Activated effector memory CD4-positive, alpha-beta T cell treated with Interleukin-2 at 50 U/mL for 16 hours (primary cell): ENCODE measurements around the gene IL22RA2.

Source experiments
- DNase-seq: peaks from one replicate; pipeline ENCODE4 v3.0.0-alpha.2; 2020

Gene IL22RA2

DNA sequence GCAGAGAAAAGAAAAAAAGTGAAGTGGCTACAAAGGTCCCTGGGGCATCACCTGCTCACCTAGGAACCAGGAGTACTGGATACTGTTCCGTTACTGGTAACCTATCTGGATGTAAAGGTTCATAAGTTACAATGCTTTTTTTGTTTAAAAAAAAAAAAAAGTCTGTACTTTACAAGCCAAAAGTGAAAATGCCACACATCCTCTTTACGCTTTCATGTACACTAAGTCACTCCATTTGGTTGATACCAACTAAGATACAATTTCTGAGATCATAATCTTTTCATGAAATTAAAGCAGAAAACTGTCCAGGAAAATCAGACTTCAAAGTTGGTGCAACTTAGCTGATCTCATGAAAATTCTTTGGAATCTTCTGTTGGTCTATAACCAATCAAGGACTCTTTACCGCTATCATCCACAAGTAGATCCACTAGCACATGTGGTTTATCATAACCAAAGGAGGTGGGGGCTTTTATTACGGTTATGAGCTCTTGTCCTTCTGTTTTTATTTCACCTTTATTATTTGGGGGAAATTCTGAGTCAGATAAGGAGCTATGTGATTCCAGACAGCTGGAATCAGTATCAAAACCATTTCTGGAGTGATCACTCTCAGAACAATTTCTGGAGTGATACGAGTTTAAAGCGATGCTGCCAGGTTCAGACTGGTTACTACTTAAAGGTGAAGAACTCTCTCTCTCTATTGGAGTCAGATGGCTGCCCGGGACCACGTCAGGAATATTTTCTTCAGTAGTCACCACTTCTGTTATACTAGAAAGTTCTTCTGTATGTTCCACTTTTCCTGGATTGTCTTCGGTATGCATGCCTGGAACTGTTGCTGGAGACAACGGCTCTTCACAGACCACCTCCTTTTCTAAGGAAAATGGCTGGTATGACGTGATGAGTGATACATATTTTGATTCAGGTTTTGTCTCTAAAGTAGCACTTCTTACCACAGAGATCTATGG is 24.5 kb upstream of the IL22RA2 start:
- DNase-seq = no peak

DNA sequence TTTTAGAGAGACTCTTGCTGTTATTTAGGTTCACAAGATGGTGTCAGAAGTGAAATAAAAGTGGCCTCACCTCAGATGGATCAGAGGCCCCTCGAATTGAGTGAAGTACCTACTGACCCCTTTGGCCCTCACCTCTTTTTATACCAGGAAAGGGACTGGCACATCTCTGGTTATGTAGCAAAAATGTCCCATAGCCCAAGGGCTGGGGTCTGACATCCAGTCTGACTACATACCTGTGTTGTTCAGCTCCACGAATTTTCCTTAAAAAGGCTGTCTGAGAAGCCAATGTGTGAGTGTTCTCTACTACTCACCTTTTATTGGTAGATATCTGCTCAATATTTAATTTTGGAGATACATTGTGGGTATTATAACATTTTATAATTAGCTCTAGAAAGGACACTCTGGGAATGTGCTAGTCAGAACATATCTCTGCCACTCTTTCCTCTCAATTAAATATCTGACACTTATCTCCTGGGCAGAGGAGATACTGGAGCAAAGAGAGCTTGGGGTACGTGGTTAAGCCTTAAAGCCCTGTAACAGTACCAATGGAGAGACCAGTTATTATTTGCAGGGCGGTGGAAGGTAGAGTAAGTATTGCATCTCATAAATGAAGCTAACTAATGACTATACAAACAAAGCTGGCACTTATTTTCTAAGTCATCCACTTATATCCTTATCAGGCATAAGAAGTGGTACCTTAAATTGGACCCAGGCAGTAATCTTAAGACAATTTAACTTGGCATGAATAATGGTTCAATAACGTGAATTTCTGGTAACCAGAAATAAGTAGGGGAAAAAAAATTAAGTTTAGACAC is 20.0 kb upstream of the IL22RA2 start:
- DNase-seq = no peak

DNA sequence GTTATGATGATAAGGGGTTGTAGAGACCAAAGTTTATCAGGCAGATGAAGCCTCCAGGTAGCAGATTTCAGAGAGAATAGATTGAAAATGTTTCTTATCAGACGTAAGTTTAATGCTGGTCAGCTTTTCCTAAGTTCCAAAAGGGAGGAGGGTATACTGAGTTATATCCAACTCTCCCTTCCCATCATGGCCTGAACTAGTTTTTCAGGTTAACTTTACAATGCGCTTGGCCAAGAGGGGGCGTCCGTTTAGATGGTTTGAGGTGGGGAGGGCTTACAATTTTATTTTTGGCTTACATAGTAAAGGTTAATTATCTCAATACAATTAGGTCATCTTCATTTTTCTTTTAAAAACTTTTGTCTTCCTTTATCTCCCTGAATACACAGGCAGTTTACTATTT is 19.4 kb upstream of the IL22RA2 start:
- DNase-seq = no peak

DNA sequence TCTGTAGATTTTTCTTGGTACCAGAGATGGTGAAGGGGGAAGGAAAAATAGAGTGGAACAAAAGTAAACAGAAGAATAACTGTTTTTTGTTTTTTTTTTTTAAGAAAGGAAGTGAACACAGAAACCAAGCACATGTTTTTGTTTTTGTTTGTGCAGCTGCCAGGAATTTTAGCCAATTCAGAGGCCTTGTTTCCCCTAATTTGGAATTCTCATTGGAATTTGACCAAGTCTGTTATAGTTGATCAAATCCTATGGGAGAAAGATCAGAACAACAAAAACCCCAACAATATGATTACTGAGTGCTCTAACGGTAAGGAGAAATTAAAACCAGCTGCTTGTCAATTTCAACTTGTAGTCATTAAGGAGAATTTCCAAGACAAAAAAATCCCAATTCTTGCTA is 18.2 kb upstream of the IL22RA2 start:
- no peak for DNase-seq

DNA sequence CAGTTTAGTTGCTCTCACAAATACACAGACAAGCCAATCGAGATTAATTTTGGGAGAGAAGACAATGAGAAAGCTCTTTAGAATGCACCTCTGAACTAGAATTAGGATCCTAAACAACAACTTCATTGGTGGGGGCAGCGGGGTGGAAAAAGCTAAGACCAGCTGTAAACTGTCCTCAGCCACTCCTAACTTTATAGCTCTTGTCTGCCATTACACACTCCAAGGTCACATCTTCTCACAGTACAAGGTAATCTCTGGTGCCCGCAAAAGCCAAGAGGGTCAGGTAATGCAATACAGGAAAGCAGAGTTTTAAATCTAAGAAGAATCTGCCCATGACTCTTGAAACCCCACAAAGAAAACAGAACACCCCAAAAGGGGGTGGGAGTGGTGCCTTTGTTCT is 17.8 kb upstream of the IL22RA2 start:
- no peak for DNase-seq

DNA sequence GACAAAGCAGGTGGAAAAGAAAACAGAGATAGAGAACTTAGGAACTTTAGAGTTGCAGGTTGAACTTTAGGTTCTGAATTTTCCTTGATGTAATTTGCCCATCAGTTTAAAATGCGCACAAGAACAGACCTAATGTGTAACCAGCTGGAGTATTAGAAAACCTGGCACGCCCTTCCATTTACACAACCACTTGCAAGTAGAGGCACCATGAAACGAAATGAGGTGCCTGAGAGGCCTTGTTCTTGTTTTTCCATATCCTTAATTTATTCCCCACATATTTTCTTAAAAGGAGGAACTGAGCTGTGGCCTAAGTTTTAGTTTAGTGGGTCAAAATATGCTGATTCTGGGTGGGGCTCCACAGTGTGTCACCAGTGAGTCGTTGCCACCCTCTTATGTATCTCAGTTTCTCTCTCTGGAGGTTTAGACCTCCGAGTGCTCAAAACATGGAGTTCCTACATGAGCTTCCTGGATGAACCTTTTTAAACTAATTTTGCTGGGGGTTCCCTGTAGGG is 17.2 kb upstream of the IL22RA2 start:
- DNase-seq = no peak

DNA sequence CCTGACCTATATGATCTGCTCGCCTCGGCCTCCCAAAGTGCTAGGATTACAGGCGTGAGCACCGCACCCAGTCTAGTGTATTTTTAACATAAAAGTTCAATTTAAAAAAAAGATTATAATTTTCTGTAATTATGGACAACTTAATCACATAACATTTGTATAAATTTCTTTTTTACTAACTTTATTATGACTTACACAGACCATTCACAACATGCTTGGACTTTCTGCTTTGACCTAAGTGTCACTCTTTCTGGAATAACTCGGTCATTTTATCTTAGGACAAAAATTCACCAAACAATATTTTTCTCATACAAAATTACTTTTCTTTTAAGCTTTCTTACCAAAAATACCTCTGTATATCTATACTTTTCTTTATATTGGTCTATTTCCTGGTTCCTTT is 15.4 kb upstream of the IL22RA2 start:
- DNase-seq = no peak

DNA sequence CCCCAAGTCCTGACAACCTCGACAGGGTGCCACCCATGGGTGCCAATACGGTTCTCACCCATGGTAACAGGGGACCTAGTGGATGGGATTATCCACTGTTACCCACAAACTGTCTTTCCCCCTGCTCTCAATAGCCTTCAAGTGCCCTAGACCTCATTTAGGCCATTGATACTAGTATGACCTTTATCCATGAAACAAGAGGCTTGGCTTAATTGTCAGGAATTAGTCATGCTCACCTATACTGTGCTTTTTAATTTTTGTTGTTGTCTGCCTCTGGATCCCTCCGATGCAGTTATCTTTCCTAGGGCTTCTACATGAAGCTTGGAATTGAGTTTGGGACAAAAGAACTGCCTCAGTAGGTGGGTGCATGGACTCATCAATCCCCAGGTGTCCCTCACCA is 11.8 kb upstream of the IL22RA2 start:
- DNase-seq = no peak

DNA sequence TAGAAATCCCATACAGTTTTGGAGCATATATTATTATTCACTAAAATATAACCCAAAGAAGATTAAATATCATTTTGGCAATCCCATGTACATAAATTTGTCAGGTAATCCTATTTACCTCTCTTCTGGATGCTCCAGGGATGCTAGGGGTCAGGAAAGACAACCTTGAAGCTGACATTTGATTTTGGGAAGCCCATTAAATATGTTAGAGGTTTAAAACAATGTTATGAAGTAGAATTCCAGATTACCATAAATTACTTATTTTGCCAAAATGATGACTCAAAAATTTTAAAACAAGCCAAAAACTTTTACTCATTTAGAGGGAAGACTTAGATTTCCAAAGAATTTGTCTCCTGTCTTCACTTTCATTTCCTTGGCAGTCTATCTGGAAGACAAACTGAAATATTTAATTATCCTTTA is 9.2 kb upstream of the IL22RA2 start:
- no peak for DNase-seq

DNA sequence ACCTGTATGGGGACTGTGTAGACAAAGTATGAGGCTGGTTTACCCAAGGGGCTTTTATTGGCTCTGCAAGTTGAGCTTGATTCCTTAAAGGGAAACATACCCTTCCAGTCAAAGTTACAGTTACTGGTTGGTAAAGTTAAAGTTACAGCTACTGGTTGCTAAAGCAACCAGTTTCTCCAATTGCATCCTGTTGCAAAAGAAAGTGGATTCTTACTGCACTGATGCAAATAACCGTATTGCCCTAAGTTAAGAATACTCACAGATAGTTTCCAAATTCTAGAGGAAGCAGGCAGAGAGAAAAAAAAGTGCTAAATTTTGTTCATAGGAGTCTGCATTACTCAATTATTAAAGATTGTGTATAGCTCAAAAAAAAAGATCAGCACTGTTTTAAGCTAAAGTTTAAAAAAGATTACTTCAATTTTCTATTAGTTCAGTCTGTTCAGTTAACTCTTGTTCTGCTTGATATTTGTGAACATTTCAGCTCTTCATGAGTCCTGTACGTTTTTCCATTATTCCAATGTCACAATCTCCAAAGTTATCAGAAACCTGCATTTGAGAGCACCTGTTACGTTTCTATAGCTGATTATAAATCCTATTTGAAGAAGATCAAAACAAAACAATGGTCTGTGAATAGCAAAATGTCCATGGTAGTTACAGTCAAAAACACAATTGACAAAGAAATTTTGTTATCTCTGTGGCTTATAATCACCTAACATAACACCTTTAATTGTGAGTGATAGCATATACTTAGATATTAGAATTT is 8.6 kb upstream of the IL22RA2 start:
- no peak for DNase-seq

DNA sequence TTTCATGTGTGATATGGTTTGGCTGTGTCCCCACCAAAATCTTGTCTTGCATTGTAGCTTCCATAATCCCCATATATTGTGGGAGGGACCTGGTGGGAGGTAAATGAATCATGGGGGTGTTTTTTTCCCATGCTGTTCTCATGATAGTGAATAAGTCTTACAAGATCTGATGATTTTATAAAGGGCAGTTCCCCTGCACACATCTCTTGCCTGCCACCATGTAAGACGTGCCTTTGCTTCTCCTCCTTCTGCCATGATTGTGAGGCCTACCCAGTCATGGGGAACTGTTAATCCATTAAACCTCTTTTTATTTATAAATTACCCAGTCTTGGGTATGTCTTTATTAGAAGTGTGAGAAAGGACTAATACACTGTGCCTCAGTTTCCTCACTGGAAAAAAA is 4.2 kb upstream of the IL22RA2 start:
- no peak for DNase-seq

DNA sequence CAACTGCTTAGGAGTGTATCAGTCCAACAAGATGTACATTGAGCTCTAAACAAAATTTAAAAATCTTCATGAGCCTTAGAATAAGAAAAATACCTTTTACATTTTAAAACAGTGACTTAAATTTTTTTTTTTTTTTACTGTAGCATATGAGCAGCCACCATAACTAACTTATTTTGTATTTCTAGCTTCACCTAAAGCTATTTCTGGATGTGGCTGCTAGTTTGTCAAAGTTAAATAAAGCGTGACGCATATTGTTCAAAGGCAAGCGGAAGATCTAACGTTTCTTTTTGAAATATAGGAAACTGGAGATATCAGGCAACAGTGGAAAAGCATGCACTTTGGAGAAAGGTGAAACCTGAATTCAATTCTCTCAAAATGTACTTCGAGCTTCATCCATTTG is 3.3 kb upstream of the IL22RA2 start:
- no peak for DNase-seq

DNA sequence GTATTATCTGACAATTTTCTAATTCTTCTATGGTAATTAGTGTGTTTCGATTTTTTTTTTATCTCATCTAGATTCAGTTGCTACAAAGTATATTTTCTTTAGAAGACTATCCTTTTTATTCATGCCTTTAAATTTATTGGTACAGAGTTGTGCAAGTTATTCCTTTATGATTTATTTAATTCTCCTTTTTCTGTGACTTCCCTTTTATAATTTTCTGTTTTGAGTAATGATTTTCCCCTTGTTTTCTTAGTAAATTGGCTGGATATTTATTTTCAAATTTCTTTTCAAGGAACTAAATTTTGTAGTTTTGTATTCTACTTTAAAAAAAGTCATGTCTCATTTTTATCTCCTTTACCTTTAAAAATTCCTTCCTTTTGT is 2.4 kb upstream of the IL22RA2 start:
- DNase-seq = no peak

DNA sequence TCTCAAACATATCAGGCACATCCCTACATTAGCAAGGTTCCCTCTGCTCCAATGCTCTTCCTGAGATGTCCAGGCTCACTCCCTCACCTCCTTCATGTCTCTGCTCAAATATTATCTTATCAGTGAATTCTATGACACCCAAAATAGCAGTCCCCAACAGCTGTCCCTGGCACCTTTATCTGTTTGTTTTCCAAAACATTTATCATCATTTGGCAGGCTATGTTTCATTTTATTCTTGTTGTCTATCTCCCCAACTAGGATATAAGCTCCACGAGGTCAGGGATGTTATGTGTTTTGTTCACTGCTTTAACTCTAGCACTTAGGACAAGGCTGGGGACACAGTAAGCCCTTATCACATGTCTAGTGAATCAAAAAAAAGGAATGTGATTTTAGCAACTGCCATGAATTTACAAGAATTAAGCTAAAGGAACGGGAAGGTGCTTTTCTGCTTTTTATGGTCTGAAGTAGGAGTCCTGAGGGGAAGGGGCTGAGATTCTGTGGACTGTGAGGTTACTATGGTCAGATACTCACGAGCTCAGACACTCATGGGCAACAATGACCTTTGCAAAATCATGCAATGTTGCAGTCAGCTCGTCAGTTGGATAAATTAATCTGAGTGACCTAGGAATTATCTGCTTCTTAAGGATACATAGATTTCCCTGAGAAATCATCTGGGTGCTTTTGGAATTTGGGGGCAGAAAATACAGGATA is 1.9 kb upstream of the IL22RA2 start:
- DNase-seq = no peak

DNA sequence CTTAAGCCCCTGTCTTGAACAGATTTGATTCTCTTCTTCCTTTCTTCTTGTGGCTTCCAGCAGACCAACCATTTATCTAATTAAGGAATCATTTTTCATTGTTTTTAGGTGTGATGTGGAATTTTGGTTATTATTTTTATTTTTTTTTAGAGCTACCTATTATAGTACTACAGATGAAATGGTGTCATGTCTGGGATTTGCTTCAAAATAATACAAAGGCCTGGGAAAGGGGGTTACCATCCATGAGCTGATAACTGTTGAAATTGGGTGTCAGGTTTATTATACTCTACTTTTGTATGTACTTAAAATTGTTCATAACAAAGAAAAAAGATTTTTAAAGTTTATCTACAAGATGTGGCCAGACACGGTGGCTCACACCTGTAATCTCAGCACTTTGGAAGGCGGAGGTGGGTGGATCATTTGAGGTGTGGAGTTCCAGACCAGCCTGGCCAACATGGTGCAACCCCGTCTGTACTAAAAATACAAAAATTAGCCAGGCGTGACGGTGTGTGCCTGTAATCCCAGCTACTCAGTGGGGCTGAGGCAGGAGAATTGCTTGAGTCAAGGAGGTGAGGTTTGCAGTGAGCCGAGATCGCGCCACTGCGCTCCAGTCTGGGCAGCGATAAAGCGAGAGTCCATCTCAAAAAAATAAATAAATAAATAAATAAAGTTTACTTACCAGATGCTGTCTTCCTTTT is 561 bp downstream of the IL22RA2 start:
- DNase-seq = no peak

DNA sequence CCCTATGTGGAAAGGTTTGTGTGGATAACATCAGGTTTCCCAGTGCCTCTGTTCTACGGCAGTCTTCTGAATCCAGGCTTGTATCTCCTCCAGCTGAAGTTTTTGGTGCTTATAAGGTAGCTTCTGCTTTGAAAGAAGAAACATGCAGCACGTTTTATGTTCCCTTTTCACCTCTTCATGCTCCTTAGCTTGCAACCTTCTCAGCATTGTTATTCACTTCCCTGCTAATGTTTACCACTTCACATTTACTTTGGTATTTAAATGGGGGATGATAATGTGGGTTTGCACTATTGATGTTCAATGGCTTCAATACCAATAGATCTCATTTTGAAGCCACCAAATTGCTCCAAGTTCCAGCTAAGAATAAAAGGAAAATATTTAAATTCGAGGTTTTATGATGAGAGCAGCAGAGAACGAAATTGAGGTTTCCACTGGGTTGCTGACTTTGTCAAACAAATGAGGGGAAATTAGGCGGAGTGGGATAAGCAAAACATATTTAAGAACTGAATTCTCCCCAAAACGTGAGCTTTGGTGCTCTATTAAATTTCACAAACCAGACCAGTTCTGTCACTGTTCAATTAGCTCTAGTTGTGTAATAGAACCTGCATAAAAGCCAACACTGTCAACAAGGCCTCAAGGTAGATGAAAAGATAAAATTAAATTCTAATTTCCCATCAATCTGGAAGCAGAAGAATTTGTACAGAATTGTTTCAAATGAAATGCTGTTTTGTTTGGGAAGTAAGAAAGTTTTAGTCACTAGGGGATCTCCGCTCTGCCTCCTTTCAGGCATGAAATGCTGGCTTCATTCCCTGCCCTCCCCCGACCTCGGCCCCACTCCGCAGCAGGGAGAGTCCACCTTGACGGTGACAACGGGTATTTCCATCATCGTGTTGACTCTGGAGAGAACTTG is 1.4 kb downstream of the IL22RA2 start:
- DNase-seq = no peak

DNA sequence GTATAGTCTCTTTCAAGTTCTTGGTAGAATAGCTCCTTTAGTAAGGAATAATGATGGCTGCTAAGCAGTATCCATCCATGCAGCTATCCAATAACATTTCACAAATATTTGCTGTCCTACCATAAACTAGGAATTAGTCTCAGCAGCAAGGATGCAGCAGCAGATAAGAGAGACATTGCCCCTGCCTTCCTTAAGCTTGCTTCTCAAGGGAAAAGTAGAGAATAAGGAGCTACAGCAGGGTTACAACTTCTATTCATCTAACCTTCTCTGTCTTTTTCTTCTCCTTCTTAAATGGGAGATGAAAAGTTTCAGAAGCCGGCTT is 2.4 kb downstream of the IL22RA2 start:
- no peak for DNase-seq

DNA sequence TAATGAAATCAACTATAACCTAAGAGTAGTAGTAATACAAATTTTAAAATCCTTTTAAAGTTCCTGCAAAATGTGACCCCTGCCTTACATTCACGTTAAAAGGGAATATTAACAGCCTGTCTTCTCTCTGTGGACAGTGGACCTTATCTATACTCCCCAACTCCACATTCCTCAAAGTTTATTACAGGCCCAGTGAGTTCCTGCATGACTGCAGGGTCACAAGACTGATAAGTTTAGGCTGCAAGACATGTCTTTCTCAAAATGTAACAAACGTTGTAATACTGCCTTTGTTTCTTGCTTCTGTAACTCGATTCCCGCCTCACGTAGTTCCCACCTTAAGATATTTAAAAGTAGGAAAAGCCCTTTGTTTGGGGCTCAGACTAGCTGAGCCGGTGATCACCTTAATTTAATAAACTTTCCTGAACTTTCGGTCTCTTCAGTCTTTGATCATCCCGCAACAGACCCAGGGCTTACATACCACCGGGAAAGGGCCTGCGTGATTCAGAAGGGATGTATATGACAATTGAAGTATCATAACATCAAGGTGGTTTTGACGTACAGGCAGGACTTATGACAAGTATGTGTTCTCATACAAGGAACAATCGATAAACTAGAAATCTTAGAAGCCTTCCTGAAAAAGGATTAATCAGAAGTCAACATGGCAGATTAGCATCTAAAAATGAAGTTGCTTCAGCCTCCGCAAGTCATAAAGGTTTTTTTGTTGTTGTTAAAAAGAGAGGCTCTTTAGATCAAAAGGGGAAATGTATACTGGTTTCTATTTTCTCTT is 3.0 kb downstream of the IL22RA2 start:
- no peak for DNase-seq

DNA sequence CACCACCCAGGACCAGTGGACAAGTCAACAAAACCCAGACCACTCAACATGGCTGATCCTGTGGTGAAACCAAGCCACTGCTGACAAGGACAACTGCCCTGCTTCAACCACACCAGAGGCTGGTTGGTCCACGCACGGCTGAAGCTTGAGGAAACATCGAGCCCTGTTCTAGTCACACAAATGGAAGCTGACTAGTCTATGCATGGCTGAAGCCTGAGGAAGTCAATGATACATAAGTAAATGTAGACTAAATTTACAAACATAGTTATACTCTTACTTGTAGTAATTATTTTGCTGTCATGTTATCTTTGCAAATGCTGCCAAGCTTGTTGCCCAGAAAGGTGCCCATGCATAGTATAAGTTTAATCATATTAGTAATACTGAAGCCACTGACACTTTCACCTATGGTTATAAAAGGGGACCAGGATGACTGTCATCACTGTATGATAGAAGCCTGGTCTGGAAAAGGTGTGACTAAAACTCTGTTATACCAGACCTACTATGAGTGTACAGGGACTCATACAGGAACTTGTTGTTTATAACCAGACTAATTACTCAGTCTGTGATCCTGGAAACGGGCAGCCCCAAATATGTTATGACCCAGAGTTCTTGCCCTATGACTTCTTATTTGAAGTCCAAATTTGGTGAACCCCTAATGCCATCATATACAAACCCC is 5.6 kb downstream of the IL22RA2 start:
- DNase-seq = no peak
